Ascending aorta (tissue), 2 donors: Measurements from ENCODE around the gene ZBTB20. TPM values are rescaled to one million over a fixed set of nuclear protein-coding genes. Genes with fewer than 3 reads are reported as not detected.

Experiments
- DNase-seq, 2 donors: peaks; one replicate each; pipeline ENCODE4 v3.0.0-alpha.2; 2019; ENCODE audit warnings: low spot score in 2 of 2
- H3K27ac ChIP-seq, 2 donors: fragments of 200-600 bp; sonication (generic); one replicate each; pipeline ENCODE4 v1.5.1; 2016 to 2017; ENCODE audit warnings: mild to moderate bottlenecking in 1 of 2
- H3K27me3 ChIP-seq: fragments of 200-600 bp; sonication (generic); one replicate; pipeline ENCODE4 v1.5.1; 2017
- H3K36me3 ChIP-seq, 2 donors: fragments of 200-600 bp; sonication (generic); one replicate each; pipeline ENCODE4 v1.5.1; 2016
- H3K4me1 ChIP-seq, 2 donors: fragments of 200-600 bp; sonication (generic); one replicate each; pipeline ENCODE4 v1.5.1; 2016 to 2017; ENCODE audit warnings: mild to moderate bottlenecking in 1 of 2
- H3K4me3 ChIP-seq, 2 donors: fragments of 200-600 bp; sonication (generic); one replicate each; pipeline ENCODE4 v1.5.1; 2016 to 2017; ENCODE audit warnings: mild to moderate bottlenecking in 1 of 2
- H3K9me3 ChIP-seq, 2 donors: fragments of 200-600 bp; sonication (generic); one replicate each; pipeline ENCODE4 v1.5.1; 2016
- intact Hi-C: fragments of 100-400 bp; cut with DNase I; formaldehyde crosslinking; loops from one replicate; pipeline ENCODE4 v1.15.1; 2023
- total RNA-seq: library from RNA; depleted of rRNA; stranded (reverse); fragments of >200 nt; gene quantifications from one replicate; pipeline ENCODE4 v1.1.0, GENCODE V29; 2016
- TF ChIP-seq, protein P1 (sequence below), 3 experiments: fragments of 200-600 bp in 2 of 3; fragments of 450-650 bp in 1 of 3; sonication (generic) in 2 of 3; IDR thresholded peaks; one replicate each; pipeline ENCODE4 v1.5.1; 2016 to 2019; ENCODE audit warnings: antibody characterized with exemption in 3 of 3, mild to moderate bottlenecking in 1 of 3, moderate library complexity in 1 of 3

Gene ZBTB20
- total RNA-seq, 1 donor from 2014 or later = 60.3 TPM

DNA sequence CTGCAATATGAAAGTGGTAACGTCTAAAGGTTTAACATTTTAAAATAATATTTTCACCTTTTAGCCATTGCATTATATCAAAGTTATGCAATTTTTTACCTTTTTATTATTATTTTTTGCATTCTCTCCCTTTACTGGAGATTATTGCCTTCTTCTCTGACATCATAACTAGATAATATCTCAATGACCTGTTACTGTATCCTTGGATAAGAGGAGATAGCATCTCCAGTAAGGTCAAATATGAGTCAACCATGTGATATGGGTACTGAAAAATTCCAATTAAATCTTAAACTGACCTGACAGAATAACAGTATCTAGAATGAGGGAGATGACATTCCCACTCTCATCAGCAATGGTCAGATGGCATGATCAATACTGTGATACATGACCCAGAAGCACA, 108.3 kb downstream of the ZBTB20 start:
- Histone ChIP-seq H3K36me3 (no peaks in the 10 kb centered on the region), H3K4me3 (no peak overlapping the region), H3K27me3 (no peaks in the 10 kb centered on the region), H3K4me1 (peaks cover 0 to 8% of the 10 kb centered on the region in 2 donors), H3K9me3 (peaks cover 0 to 7% of the 10 kb centered on the region in 2 donors), H3K27ac (no peak overlapping the region)
- intact Hi-C loops = no loop called here
- TF ChIP-seq, protein P1, sequence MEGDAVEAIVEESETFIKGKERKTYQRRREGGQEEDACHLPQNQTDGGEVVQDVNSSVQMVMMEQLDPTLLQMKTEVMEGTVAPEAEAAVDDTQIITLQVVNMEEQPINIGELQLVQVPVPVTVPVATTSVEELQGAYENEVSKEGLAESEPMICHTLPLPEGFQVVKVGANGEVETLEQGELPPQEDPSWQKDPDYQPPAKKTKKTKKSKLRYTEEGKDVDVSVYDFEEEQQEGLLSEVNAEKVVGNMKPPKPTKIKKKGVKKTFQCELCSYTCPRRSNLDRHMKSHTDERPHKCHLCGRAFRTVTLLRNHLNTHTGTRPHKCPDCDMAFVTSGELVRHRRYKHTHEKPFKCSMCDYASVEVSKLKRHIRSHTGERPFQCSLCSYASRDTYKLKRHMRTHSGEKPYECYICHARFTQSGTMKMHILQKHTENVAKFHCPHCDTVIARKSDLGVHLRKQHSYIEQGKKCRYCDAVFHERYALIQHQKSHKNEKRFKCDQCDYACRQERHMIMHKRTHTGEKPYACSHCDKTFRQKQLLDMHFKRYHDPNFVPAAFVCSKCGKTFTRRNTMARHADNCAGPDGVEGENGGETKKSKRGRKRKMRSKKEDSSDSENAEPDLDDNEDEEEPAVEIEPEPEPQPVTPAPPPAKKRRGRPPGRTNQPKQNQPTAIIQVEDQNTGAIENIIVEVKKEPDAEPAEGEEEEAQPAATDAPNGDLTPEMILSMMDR (IDR thresholded peaks at IDR 0.05) = no peak
- no peak for DNase-seq

DNA sequence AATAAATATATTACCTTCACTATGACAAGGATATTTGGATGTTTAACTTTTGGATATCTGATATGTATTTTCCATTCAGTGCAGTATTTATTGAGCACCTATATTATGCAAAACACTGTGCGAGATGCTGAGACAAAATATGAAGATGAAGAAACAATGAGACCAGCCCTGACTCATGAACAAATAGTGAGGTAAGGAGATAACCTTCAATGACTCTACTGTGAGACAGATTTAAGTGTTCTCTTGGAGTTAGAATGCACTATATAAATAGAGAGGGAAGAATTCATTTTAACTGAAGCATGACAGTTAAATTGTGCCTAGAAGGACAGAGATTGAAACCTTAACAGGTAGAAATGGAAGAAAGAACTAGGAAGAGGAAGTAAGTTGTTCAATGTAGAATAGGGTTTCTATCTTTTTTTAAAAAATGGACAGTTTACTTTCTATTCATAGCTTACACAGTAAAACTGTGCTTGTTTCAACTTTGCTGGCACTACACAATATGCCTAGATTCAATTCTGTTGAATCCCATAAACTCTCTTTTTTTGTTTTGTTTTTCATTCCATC, 124.2 kb downstream of the ZBTB20 start:
- no peaks in the 10 kb centered on the region for H3K36me3 ChIP-seq
- DNase-seq = no peak
- TF ChIP-seq, protein P1 (IDR thresholded peaks at IDR 0.05) = no peak
- H3K9me3 ChIP-seq = no peaks in the 10 kb centered on the region
- H3K27me3 ChIP-seq = no peaks in the 10 kb centered on the region
- no peak overlapping the region for H3K4me3 ChIP-seq
- intact Hi-C loops = no loop called here
- H3K4me1 ChIP-seq = no peaks in the 10 kb centered on the region
- no peak overlapping the region for H3K27ac ChIP-seq

DNA sequence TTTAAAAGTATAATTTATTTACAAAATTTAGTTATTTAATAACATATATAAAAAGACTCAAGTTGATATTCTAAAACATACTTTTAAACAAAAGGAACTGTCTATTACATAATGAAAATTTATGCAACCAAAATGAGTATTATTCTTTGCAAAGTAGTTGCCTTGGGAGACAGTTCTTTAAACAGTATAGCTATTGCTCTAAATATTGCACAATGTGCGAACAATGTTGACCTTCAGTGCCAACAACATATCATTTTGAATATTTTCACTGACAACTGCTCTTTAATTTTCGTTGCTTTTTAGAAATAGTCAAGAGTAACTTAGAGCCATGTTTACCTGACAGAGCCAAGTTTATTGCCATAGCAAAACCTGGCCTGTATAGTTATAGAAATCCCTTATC, 124.9 kb downstream of the ZBTB20 start:
- H3K36me3 ChIP-seq = no peaks in the 10 kb centered on the region
- no peak for DNase-seq
- no peaks in the 10 kb centered on the region for H3K9me3 ChIP-seq
- intact Hi-C loops = no loop called here
- no peak overlapping the region for H3K27ac ChIP-seq
- no peak overlapping the region for H3K4me3 ChIP-seq
- TF ChIP-seq, protein P1 (IDR thresholded peaks at IDR 0.05) = no peak
- H3K4me1 ChIP-seq = no peaks in the 10 kb centered on the region
- no peaks in the 10 kb centered on the region for H3K27me3 ChIP-seq

DNA sequence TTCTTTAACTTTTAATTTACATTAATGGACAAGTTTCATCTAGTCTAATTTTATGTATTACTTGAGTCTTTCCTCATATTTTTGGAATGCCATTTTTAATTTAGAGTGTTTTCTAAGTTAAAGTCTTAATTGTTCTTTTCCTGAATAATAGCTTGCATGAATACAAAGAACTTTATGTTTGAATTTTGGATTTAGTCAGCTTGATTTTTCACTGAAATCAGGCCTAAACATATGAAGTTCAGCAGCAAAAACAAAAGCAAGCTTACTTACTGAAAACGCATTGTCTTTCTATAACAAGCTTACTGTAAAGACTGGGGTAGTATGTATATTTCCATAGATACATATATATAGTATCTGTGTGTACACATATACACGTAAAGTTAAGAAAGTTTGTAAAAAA, 126.0 kb downstream of the ZBTB20 start:
- TF ChIP-seq, protein P1 (IDR thresholded peaks at IDR 0.05) = no peak
- no peaks in the 10 kb centered on the region for H3K4me1 ChIP-seq
- H3K27ac ChIP-seq = no peak overlapping the region
- H3K9me3 ChIP-seq = peaks cover 0 to 10% of the 10 kb centered on the region in 2 donors
- intact Hi-C loops = no loop called here
- no peak overlapping the region for H3K4me3 ChIP-seq
- no peak for DNase-seq
- no peaks in the 10 kb centered on the region for H3K27me3 ChIP-seq
- peaks cover 0 to 5% of the 10 kb centered on the region in 2 donors for H3K36me3 ChIP-seq

DNA sequence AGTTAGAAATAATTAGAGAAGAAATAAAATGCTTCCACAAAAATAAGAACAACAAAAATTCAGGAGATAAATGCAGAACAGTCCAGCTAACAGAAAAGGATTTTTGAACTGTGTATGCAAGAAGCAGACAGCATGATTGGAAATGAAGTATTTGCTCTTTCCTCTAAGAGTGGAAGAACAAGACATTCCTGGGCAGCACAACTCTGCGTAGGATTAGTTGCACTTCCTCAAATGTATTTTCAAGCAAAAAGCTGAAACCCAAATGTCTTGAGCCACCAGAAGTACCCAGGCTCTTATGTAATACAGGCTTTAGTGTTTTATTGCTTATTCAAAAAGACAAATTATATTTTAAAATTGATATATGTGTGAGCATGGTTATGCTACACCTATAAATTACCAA, 127.2 kb downstream of the ZBTB20 start:
- peaks cover 0 to 5% of the 10 kb centered on the region in 2 donors for H3K36me3 ChIP-seq
- H3K4me3 ChIP-seq = no peak overlapping the region
- DNase-seq = no peak
- no peaks in the 10 kb centered on the region for H3K27me3 ChIP-seq
- no peak overlapping the region for H3K27ac ChIP-seq
- TF ChIP-seq, protein P1 (IDR thresholded peaks at IDR 0.05) = no peak
- H3K4me1 ChIP-seq = no peaks in the 10 kb centered on the region
- intact Hi-C loops = no loop called here
- H3K9me3 ChIP-seq = peaks cover 0 to 11% of the 10 kb centered on the region in 2 donors

DNA sequence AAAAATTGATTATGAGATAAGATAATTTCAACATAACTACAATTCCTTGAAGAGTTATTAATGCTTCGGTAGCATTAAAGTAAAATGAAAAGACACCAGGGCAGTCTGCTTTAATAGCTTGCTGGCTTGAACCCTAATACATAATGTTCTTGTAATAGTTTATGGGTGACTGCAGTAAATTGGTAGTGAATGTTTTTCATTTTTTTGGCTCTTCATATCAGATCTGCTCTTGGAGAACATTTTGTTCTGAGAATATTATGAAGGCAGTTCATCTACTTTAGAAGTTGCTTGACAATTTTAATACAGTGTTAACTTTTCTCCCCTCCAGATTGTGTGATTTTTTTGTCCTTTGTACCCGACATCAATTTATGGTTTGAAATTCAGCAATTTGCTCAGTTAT, 128.4 kb downstream of the ZBTB20 start:
- no peak overlapping the region for H3K27ac ChIP-seq
- no peaks in the 10 kb centered on the region for H3K4me1 ChIP-seq
- H3K27me3 ChIP-seq = no peaks in the 10 kb centered on the region
- peaks cover 0 to 5% of the 10 kb centered on the region in 2 donors for H3K36me3 ChIP-seq
- H3K4me3 ChIP-seq = no peak overlapping the region
- no peak for DNase-seq
- H3K9me3 ChIP-seq = peaks cover 0 to 11% of the 10 kb centered on the region in 2 donors
- TF ChIP-seq, protein P1 (IDR thresholded peaks at IDR 0.05) = no peak
- intact Hi-C loops = no loop called here
